Stimulated activated CD8-positive, alpha-beta memory T cell treated with anti-CD3 and anti-CD28 coated beads, Interleukin-4, amount 100 ng/mL, for 1 hour (primary cell): ENCODE measurements around the gene PKDREJ.
"Not testable (repeated sequence)": the region's sequence is repeated elsewhere in the genome, so short reads cannot be mapped to it uniquely, and the experiment has no call there.

Experiments
- DNase-seq, 2 donors: peaks; one replicate each; pipeline ENCODE4 v3.0.0-alpha.2; 2020; ENCODE audit warnings: low read depth in 2 of 2, low spot score in 1 of 2

Gene PKDREJ, protein sequence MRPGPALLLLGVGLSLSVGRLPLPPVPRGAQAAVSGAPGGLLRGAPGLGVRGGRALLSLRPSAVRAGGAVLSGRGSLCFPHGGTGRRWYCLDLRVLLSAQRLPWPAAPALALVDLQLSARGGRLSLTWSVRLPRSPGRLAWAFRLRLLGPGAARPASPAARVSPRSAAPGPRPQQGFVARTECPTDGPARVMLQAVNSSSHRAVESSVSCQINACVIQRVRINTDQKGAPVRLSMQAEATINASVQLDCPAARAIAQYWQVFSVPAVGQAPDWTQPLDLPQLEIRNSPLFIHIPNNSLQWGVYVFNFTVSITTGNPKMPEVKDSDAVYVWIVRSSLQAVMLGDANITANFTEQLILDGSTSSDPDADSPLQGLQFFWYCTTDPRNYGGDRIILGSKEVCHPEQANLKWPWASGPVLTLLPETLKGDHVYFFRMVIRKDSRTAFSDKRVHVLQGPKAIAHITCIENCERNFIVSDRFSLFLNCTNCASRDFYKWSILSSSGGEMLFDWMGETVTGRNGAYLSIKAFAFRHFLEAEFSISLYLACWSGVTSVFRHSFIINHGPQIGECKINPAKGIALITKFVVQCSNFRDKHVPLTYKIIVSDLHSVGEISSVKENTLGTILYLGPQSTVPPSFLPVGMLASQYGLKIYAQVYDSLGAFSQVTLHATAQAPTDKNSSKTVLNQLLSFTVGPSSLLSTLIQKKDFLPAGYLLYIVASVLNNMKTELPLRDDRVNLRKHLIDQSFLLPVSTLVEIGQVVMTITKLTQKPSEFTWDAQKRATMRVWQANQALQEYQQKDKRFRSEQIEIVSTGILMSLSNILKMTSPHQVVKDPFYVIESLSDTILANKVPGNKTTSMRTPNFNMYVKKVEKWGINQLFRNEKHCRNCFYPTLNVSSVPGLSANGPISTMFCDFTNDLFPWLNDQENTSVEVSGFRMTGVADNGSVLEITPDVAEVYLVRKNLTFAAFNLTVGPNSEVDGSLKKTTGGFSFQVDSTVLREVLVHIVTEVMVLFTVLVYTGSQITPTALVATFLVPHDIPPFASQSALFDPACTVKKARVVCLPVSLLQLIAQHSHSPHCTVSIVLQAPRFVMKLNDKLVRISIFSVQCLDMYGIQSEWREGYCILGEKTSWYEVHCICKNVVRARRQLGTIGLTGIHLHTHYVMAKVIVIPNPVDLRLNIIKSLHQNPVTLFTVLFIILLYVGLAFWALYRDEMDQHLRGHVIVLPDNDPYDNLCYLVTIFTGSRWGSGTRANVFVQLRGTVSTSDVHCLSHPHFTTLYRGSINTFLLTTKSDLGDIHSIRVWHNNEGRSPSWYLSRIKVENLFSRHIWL (N-terminal part only)

DNA sequence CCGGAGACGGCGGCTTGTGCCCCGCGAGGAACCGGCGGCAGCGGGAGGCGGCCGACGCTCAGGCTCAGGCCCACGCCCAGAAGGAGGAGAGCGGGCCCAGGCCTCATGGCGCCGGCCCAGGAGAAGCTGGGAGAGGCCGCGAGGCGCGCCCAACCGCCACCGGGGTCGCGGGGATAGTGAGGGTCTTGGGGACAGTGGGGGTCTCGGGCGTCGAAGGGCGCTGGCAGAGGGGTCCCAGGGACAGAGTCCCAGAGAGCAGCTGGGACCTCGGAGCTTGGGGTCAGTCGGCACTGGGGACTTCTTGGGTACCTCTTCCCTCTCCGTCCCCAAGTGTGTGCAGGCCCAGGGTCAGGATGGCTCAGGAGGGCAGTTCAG is at the start of gene PKDREJ:
Gene PKDREJ, minus strand, starts transcription at position 128 of the 375 bp plus-strand sequence. Its CDS starts 21 bp downstream, at position 107.
- no peak for DNase-seq

DNA sequence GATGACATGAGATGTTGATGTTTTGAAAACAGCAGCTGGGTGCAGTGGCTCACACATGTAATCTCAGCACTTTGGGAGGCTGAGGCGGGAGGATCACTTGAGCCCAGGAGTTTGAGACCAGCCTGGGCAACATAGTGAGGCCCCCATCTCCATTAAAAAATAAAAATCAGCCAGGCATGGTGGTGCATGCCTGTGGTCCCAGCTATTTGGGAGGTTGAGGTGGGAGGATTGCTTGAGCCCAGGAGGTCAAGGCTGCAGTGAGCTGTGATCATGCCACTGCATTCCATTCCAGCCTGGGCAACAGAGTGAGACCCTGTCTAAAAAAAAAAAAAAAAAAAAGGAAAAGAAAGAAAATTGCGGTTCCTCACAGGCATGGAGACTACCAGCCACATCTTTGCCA is 49.7 kb upstream of the PKDREJ start:
- DNase-seq: not testable (repeated sequence)

DNA sequence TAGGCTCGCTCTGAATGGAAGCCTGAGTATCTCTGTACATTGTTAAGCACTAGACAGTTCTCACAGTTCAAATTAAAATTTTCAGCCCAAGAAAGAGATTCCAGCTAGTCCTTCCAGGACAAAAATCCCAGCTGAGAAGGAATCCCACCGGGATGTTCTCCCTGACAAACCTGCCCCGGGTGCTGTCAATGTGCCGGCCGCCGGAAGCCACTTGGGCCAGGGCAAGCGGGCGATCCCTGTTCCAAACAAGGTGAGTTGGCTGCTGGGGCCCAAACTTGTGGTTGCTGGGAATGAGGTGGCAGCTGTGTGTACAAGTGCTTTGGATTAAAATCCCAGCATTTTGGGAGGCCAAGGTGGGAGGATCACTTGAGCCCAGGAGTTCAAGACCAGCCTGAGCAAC is 48.9 kb upstream of the PKDREJ start:
- DNase-seq: no peak

DNA sequence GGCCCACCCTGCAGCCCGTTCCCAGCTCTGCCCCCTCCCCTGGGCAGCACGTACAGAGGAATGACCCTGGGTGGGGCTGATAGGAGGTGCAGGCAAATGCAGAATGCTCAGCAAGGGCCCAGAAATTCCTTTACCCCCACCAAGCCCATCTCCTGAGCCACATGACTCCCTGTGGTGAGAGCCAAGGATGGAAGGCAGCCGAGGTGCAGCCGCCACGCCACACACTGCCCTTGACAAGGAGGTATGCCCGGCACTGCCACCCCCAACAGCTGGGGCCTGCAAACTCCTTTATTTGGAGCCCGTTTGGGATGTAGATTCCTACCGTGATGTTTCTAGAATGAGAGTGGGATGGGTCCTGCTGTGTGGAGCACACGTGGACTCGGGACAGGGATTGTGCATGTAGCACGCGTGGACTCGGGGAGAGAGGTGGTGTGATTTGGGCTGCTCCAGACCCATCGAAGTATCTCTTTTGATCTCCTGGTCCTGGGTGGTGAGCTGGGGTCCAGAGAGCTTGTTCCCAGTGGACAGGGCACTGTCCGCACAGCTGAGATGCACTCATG is 46.5 kb upstream of the PKDREJ start:
- DNase-seq: no peak

DNA sequence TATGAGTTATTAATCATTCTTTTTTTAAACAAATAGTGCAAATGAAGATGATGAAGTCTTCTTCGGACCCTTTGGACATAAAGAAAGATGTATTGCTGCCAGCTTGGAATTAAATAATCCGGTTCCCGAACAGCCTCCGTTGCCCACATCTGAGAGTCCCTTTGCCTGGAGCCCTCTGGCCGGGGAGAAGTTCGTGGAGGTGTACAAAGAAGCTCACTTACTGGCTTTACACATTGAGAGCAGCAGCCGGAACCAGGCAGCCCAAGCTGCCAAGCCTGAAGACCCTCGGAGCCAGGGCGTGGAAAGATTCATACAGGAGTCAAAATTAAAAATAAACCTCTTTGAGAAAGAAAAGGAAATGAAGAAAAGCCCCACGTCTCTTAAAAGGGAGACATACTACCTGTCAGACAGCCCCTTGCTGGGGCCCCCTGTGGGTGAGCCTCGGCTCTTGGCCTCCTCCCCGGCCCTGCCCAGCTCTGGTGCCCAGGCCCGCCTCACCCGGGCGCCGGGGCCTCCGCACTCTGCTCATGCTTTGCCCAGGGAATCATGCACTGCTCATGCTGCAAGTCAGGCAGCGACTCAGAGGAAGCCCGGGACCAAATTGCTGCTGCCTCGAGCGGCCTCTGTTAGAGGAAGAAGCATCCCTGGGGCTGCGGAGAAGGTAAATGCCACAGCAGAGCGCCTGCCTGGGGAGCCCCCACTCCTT is 45.3 kb upstream of the PKDREJ start:
- no peak for DNase-seq

DNA sequence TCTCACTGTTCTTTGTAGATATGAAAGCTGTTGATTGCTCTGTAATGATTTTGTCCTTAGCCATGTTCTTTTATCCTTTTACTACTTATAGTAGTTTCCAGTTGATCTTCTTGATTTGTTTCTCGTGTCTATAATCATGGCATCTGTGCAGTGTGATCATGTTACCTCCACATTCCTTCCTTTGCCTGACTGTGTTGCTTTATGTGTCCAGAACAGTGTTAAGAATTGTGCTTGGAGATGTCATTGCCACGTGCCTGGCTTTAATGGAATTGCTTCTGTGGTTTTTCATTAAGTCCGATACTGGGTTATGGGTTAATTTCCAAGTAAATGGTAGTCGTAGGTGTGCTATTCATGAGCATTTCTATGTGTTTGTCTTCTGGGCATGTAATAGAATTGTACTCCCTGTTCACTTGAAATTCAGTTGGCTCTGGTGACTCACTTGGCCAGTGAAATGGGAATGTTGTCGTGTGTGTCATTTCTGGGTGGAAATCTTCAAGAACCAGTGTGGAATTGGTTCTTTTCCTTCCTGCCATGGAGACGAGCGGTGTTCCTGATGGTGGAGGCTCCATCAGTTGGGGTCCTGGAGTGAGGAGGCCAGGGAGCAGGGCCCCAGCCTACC is 40.3 kb upstream of the PKDREJ start:
- no peak for DNase-seq

DNA sequence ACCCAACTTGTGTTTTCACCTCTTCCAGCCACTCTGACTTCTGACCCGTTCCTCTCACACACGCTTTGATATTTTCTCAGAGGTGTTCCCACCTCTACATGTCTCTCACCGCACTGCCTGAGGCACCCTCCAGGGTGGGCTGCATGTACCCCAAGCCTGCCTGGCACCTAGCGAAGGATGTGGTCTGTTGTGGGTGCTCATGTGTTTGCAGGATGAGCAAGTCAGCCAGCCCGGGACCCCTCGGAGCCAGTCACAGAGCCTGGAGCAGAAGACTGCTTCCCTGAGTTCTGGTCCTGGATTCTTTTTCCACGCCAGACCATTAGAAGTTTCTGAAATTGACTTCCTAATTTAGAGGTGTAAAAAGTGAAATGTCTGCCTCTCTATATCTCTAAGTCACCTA is 37.3 kb upstream of the PKDREJ start:
- DNase-seq: no peak

DNA sequence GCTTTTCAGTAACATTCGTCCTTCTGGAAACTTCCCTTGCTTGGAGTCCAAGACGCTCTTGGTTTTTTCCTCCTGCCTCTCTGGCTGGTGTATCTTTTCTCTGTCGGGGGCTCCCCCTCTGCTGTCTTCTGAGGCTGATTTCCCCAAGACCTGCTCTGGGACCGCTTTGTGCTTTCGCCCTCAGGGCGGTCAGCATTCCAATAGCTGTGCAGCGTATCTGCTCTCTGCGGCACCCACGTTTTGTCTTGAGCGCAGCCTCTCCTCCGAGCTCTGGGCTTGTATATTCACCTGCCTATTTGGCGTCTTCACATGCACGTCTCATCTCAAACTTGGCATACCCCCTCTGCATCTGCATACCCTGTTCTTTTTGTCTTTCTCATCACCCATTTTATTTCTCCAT is 36.0 kb upstream of the PKDREJ start:
- DNase-seq: no peak

DNA sequence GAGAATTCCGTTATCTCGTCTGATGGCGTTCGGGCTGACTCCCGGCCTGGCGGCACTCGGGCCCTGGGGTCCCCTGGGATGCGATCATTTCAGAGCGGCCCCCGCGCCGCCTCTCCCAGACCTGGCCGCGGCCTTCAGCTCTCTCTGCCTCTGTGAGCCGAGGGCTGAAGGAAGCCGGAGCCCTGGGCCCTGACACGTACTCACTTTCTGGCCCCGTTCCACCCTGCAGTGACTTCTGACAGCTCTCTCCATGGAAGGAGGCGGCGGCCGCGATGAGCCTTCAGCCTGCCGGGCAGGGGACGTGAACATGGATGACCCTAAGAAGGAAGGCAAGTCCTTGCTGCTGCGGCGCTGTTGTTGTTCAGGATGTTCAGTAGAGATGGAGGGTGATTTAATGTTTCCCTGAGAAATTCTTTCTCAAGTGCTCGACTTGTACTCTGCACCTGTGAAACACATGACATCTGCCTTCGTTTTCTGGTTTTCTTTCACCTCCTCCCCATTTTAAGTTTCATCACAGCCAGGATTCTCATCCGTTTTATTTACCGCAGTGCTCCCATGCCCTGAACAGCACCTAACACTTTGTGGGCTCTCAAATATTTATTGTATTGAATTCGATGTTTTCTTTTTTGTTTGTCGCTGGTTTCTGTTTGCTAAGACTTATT is 34.1 kb upstream of the PKDREJ start:
- DNase-seq: no peak

DNA sequence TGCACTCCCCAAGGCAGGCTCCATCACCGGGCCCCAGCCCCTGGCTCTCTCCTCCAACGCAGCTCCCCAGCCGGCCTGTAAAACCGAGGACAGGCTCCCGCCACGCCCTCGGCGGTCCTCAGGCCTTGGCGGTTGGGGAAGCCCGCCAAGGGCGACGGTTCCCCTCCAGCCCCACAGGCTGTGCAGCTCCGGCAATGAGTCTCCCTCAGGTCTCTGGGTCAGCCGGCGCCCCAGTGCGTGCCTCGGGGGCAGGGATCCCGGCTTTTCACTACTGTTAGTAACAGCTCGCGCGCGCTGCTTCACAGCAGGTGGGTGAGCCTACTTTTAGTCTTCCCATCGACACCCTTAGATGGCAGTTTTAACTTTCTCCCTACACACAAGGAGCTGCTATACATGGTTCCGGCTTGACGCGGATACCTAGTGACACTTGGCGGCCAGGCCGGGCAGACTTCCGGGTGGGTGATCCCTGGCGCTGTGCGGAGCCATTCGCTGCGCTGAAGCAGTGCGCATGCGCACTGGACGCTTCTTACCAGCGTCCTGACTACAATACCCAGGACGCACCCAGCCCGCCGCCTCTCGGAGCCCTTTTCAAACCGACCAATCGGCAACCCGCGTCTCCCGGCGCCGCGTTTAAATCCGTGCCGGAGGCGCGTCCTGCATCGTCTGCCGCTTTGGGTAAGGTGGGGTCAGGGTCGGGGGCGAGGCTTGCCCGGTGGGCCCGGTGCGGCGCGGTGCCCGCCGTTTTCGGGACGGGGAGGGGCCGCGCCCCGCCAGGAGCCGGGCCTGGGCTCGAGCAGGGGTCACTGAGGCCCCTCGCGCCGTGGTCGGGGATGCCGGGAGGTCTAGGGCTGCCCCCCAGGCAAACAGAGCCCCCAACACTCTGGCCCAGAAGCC is 33.4 kb upstream of the PKDREJ start, which contains the start of gene GTSE1:
Gene GTSE1, plus strand, starts transcription at position 614 of the 894 bp plus-strand sequence. CDS start 531 bp downstream, outside the sequence.
- DNase-seq: peak; percentile 87 to 95

DNA sequence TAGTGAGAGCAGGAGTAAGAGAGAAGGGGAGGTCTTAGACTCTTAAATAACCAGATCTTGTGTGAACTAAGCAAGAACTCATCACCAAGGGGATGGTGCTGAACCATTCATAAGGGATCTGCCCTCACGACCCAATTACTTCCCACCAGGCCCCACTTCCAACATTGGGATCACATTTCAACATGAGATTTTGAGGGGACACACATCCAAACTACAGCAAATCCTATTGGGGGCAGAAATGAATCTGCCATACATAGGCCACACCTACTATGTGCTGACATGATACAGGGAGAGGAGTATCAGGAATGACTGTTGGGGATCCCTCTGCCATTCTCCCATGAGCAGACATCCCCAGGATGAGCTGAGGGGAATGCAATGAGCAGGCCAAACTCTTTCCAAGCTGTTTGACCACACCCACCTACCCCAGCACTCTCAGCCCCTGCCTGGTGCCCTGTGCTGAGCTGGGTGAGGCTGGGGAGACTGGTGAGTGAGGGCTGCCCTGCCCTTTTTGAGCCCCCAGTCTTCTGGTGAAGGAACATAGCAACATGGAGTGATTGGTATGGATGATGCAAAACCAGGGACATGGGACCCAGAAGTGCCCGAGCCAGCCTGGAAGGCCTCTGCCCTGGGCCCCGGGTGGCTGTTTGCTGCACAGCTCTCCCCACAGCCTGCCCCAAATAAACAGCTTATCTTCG is 32.3 kb upstream of the PKDREJ start:
- no peak for DNase-seq

DNA sequence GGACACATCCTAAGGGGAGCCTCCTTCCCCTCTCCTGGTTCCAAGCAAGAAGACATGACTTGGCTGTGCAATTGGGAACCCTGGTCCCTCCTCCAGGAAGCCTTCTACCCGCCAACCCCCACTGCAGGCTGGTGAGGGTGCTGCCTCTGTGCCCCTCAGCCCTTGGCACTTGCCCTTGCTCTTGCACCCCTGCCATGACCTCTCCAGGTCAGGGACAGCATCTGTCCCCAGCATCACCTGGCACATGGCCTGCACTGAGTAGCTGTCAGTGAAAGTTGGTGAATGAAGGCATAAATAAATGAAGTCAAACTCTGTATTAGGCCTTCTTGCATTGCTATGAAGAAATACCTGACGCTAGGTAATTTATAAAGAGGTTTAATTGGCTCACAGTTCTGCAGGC is 31.6 kb upstream of the PKDREJ start:
- DNase-seq: no peak

DNA sequence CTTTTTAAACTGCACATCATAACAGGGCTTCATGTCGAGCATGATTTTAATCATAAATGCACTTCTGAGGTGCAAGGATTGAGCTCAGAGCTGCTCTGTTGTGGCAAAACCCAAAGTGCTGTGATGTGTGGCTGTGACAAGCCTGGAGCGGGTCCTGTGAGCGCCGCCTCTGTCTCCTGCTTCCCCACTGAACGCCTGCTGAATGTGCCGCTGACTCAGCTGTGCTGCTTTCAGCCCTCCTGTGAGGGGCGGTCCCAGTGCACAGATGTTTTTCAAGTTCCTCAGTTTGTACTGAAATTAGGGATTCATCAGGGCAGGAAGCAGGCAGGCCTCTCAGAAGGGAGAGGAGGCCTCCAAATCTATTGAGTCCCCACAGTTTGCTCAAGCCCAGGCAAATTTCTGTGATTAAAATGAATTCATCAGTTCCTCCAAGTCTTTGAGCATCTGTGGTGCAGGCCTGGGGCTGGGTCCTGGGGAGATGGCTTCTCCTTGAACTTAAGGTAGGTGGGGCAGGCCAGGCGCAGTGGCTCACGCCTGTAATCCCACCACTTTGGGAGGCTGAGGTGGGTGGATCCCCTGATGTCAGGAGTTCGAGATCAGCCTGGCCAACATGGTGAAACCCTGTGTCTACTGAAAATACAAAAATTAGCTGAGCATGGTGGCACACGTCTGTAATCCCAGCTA is 30.6 kb upstream of the PKDREJ start:
- DNase-seq: no peak

DNA sequence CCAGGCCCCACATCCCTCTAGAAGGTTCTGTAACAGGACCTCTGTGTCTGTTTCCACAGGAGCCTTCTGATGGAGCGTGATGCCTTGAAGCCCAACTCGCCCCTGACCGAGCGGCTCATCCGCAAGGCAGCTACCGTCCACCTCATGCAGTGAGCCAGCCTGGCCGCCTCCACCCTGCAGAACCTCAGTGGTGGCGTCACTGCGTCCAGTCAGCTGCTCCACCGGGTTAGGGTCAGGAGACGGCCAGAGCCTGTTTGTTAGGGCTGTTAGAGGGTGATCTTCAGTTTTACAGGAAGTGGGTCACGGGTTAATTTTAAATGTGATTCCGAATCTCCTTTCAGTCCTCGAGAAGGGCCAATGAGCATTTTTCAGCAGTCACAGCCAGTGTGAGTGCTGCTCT is 29.6 kb upstream of the PKDREJ start:
- no peak for DNase-seq

DNA sequence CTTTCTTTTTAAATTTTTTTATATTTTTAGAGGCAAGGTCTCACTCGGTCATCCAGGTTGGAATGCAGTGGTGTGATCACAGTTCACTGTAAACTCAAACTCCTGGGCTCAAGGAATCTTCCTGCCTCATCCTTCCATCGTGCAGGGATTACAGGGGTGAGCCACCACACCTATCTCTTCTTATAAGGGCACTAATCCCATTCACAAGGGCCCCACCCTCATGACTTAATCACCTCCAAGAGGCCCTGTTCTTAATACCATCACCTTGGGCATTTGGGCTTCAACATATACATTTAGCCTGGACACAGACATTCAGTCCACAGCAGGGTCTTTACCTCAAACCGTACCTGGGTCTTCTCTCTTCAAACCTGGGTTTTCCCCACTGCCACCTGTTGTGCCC is 29.0 kb upstream of the PKDREJ start:
- no peak for DNase-seq

DNA sequence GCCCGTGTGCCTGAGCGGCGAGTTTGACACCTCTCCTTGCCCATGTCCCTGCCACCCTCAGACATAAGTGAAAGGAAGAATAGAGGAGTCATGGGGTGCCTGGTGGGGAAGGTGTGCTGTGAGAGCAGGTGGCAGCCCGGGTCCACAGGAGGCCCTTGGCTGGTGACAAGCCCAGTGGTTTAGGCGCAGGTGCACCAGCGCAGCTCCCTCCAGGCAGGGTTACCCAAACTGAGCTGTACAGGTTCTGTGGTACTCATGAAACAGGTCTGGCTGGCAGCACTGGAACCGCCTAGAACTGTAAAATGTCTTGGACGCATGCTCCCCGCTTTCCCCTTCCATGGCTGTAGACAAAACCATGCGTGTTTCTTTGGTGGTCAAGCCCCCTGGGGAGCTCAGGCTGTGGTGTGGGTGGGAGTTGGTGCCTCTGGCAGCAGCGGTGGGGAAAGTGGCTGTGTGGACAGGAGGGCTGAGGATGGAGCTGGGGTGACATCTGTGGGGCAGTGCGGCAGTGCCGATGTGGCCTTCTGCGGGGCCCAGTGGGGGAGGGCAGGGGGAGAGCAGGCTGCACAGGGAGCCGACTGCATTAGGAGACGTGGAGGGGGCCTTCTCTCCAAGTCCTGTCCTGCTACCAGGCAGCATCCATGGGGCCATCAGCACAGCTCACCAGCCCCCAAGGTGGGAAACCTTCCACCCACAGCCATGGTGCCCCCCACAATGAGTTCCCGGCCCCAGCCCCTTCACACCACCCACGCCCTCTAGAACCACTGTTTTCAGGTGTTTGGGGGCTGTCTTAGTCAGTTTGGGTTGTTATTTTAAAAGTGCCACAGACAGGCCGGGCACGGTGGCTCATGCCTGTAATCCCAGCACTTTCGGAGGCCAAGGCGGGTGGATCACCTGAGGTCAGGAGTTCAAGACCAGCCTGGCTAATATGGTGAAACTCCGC is 28.0 kb upstream of the PKDREJ start:
- DNase-seq: no peak
